Natural killer cell (primary cell): ENCODE measurements around the gene AOPEP. TPM values are rescaled to one million over a fixed set of nuclear protein-coding genes. Genes with fewer than 3 reads are reported as not detected.

Experiments
- ATAC-seq, 3 donors: fragments of 150-1000 bp in 2 of 3; fragments of 200-7000 bp in 1 of 3; cut with Tn5 transposase; 1 replicate in 1 of 3; 2 replicates in 2 of 3; pipeline ENCODE4 v1.10.0; 2021; ENCODE audit warnings: mild to moderate bottlenecking in 2 of 3, moderate library complexity in 2 of 3
- DNase-seq, 2 donors: peaks; one replicate each; pipeline versions ENCODE4 v3.0.0 to v3.0.0-alpha.2; 2013 to 2021; ENCODE audit warnings: mixed read lengths in 1 of 2
- H3K27ac ChIP-seq: one replicate; pipeline ENCODE4 v1.5.1; 2013; ENCODE audit warnings: mild to moderate bottlenecking, low read length
- H3K27me3 ChIP-seq: one replicate; pipeline ENCODE4 v1.6.1; 2013; ENCODE audit warnings: low read length; ENCODE audit not compliant: control insufficient read depth, insufficient read depth
- H3K36me3 ChIP-seq: one replicate; pipeline ENCODE4 v1.6.1; 2013; ENCODE audit warnings: low read length; ENCODE audit not compliant: control insufficient read depth, insufficient read depth
- H3K4me1 ChIP-seq: one replicate; pipeline ENCODE4 v1.6.1; 2013; ENCODE audit warnings: low read length; ENCODE audit not compliant: control insufficient read depth, insufficient read depth
- H3K4me3 ChIP-seq: one replicate; pipeline ENCODE4 v1.5.1; 2013; ENCODE audit warnings: low read length
- H3K9me3 ChIP-seq: one replicate; pipeline ENCODE4 v1.6.1; 2013; ENCODE audit warnings: low read length; ENCODE audit not compliant: control insufficient read depth, insufficient read depth
- H3K27ac Mint-ChIP-seq, 2 donors: one replicate each; pipeline ENCODE4 v1.8.0; 2022; ENCODE audit warnings: mild to moderate bottlenecking in 2 of 2, mixed read lengths in 2 of 2, moderate library complexity in 1 of 2
- H3K27me3 Mint-ChIP-seq, 2 donors: one replicate each; pipeline ENCODE4 v1.8.0; 2022; ENCODE audit warnings: low read depth in 2 of 2, mixed read lengths in 2 of 2
- H3K36me3 Mint-ChIP-seq: one replicate; pipeline ENCODE4 v1.8.0; 2022; ENCODE audit warnings: mixed read lengths
- H3K4me1 Mint-ChIP-seq, 2 donors: one replicate each; pipeline ENCODE4 v1.8.0; 2022; ENCODE audit warnings: mixed read lengths in 2 of 2
- H3K4me3 Mint-ChIP-seq: one replicate; pipeline ENCODE4 v1.8.0; 2022; ENCODE audit warnings: mild to moderate bottlenecking, moderate library complexity, mixed read lengths
- H3K9me3 Mint-ChIP-seq, 2 donors: one replicate each; pipeline ENCODE4 v1.8.0; 2022; ENCODE audit warnings: mixed read lengths in 2 of 2
- WGBS: methylation state at CpG from one replicate; pipeline ENCODE4 v1.1.7; 2013; ENCODE audit warnings: missing lambda C conversion rate; ENCODE audit not compliant: insufficient coverage; 5-methylcytosine and 5-hydroxymethylcytosine counted together
- intact Hi-C: fragments of 100-400 bp; cut with micrococcal nuclease; formaldehyde crosslinking; loops from one replicate; pipeline ENCODE4 v1.14.2; 2022
- total RNA-seq, 4 donors: library from RNA; stranded (reverse); fragments of 120-200 nt in 1 of 4; gene quantifications; one replicate each; pipeline versions ENCODE4 v1.2.3 to v1.2.4, GENCODE V29; 2013 to 2022
- TF ChIP-seq, protein P1 (sequence below): fragments of 200-600 bp; IDR thresholded peaks from one replicate; pipeline ENCODE4 v1.8.0; 2022; ENCODE audit warnings: antibody characterized with exemption

Gene AOPEP
- total RNA-seq, 3 donors from 2014 or later (not counting 1 experiment from before 2014, with no cell fraction given): 20.1 to 22.6 (median 20.6) TPM

DNA sequence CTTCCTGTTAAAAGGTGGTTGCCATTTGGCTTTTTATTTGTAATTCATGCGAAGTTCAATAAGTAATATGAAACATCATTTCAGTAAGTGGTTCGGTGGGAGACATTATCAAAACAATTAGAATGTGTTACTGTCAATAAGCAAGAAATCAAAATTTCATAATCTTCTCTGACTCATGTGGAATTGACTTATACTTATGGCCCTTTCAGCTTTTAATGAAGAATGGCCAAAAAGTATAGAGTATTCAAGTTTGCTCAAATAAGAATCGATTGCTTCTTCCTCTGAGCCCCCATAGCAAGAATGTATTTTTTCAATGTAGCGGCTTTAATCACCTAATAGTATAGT is 174.5 kb downstream of the AOPEP start:
- H3K27me3 ChIP-seq: no peaks in the 10 kb centered on the region
- Mint-ChIP-seq H3K27ac (no peak overlapping the region), H3K27me3 (no peaks in the 10 kb centered on the region), H3K4me3 (no peak overlapping the region), H3K9me3 (no peaks in the 10 kb centered on the region), H3K4me1 (peaks cover 0 to 6% of the 10 kb centered on the region in 2 donors), H3K36me3 (no peaks in the 10 kb centered on the region)
- TF ChIP-seq, protein P1, sequence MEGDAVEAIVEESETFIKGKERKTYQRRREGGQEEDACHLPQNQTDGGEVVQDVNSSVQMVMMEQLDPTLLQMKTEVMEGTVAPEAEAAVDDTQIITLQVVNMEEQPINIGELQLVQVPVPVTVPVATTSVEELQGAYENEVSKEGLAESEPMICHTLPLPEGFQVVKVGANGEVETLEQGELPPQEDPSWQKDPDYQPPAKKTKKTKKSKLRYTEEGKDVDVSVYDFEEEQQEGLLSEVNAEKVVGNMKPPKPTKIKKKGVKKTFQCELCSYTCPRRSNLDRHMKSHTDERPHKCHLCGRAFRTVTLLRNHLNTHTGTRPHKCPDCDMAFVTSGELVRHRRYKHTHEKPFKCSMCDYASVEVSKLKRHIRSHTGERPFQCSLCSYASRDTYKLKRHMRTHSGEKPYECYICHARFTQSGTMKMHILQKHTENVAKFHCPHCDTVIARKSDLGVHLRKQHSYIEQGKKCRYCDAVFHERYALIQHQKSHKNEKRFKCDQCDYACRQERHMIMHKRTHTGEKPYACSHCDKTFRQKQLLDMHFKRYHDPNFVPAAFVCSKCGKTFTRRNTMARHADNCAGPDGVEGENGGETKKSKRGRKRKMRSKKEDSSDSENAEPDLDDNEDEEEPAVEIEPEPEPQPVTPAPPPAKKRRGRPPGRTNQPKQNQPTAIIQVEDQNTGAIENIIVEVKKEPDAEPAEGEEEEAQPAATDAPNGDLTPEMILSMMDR: no peak
- no peaks in the 10 kb centered on the region for H3K4me1 ChIP-seq
- no peaks in the 10 kb centered on the region for H3K36me3 ChIP-seq
- ATAC-seq: no peak
- no peak overlapping the region for H3K27ac ChIP-seq
- WGBS: no CpG with 5 or more reads among the region's 4 CpGs
- DNase-seq: no peak
- H3K9me3 ChIP-seq: no peaks in the 10 kb centered on the region
- intact Hi-C loops: no loop called here
- H3K4me3 ChIP-seq: no peak overlapping the region

DNA sequence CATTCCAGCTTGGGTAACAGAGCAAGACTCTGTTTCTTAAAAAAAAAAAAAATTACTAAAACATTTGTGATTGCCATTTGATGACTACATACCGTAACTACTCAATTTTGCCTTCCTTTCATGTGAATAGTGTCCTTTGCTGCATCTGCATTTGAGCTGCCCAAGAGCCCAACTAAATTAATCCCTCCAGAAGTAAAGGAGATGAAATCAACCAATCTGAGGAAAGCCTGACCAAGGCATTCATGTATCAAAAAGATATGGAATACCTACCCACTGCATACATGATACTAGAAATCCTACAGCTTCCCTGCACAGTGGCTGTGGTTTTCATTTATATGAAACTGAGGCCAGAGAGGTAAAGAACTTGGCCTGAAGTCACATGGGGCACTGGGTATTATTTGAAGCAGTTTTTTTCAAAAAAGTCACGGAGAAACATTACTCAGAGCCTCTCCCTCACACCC is 177.5 kb downstream of the AOPEP start:
- Histone ChIP-seq H3K4me3 (no peak overlapping the region), H3K27ac (no peak overlapping the region), H3K9me3 (no peaks in the 10 kb centered on the region), H3K36me3 (no peaks in the 10 kb centered on the region), H3K4me1 (no peaks in the 10 kb centered on the region), H3K27me3 (no peaks in the 10 kb centered on the region)
- H3K36me3 Mint-ChIP-seq: no peaks in the 10 kb centered on the region
- TF ChIP-seq, protein P1: no peak
- H3K9me3 Mint-ChIP-seq: no peaks in the 10 kb centered on the region
- no peak overlapping the region for H3K27ac Mint-ChIP-seq
- 100% methylated on average over 1 of the region's 2 CpGs for WGBS
- no peak for DNase-seq
- peaks cover 0 to 15% of the 10 kb centered on the region in 2 donors for H3K4me1 Mint-ChIP-seq
- H3K27me3 Mint-ChIP-seq: no peaks in the 10 kb centered on the region
- H3K4me3 Mint-ChIP-seq: no peak overlapping the region
- intact Hi-C loops: no loop called here
- no peak for ATAC-seq

DNA sequence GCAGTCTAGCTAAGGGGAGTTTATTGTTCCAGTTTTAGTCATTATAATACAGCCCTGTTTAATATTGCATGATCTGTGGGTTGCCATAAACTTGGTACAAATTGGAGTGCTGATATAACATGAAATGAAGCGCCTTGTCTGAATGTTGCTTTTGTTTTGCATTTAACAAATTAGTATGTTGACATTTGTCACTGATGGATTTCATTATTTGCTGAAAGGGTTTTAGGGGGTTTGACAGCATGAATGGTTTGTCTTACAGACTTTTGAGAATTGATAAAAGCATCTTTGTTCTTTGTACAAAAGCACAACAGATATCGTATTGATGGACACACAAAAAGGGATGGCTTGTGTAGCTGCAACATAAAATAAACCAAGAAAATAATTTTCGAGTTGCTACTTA is 178.3 kb downstream of the AOPEP start:
- Mint-ChIP-seq H3K36me3 (no peaks in the 10 kb centered on the region), H3K4me3 (no peak overlapping the region), H3K9me3 (no peaks in the 10 kb centered on the region), H3K27ac (no peak overlapping the region), H3K27me3 (no peaks in the 10 kb centered on the region), H3K4me1 (peaks cover 0 to 15% of the 10 kb centered on the region in 2 donors)
- no peaks in the 10 kb centered on the region for H3K27me3 ChIP-seq
- H3K27ac ChIP-seq: no peak overlapping the region
- ATAC-seq (no peak), DNase-seq (no peak)
- intact Hi-C loops: no loop called here
- H3K4me1 ChIP-seq: no peaks in the 10 kb centered on the region
- no peak overlapping the region for H3K4me3 ChIP-seq
- whole genome bisulfite sequencing: 93% methylated on average over 3 of the region's 3 CpGs
- no peaks in the 10 kb centered on the region for H3K36me3 ChIP-seq
- H3K9me3 ChIP-seq: no peaks in the 10 kb centered on the region
- TF ChIP-seq, protein P1: no peak

DNA sequence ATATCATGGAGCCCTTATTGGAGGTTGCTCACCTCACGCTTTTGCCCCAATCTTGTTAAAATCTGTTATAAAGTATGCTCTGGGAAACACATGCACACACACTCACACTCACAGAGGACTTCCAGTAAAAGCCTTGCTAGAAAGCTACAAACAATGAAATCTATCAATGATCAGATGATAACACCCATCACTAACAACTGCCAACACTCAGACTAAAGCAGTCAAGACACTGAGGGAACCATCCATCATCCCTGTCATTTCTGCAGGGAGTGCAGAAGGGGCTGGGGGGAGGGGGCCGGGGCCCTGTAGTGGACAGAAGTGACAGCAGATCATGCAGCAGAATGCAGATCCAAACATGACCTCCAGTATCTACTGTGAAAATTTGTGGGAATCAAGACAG is 179.1 kb downstream of the AOPEP start:
- Histone ChIP-seq H3K4me1 (no peaks in the 10 kb centered on the region), H3K27me3 (no peaks in the 10 kb centered on the region), H3K4me3 (no peak overlapping the region), H3K36me3 (no peaks in the 10 kb centered on the region), H3K9me3 (no peaks in the 10 kb centered on the region), H3K27ac (no peak overlapping the region)
- Mint-ChIP-seq H3K27me3 (no peaks in the 10 kb centered on the region), H3K27ac (no peak overlapping the region), H3K9me3 (no peaks in the 10 kb centered on the region), H3K4me3 (no peak overlapping the region), H3K36me3 (no peaks in the 10 kb centered on the region), H3K4me1 (peaks cover 0 to 15% of the 10 kb centered on the region in 2 donors)
- WGBS: 90% methylated on average over 2 of the region's 2 CpGs
- ATAC-seq: no peak
- TF ChIP-seq, protein P1: no peak
- intact Hi-C loops: no loop called here
- no peak for DNase-seq
